GM06990 (cell line): ENCODE data around the gene MARCHF2.

ENCODE experiments used
- DNase-seq: peaks from one replicate; pipeline ENCODE4 v3.0.0-alpha.2; 2011; ENCODE audit not compliant: insufficient read length; ENCODE audit errors: extremely low read depth
- H3K27me3 ChIP-seq: replicated peaks from 2 replicates; pipeline ENCODE4 v1.6.0; 2011; ENCODE audit warnings: low read length; ENCODE audit not compliant: control insufficient read depth, insufficient read depth
- H3K36me3 ChIP-seq: 2 replicates; pipeline ENCODE4 v1.5.1; 2011; ENCODE audit warnings: low read length; ENCODE audit not compliant: control insufficient read depth, insufficient read depth
- H3K4me3 ChIP-seq: replicated peaks from 2 replicates; pipeline ENCODE4 v1.5.1; 2011; ENCODE audit warnings: low read depth, mild to moderate bottlenecking, control low read depth, low read length
- CTCF ChIP-seq: IDR thresholded peaks from 2 replicates; pipeline ENCODE4 v1.5.1; 2011; ENCODE audit warnings: low read length, control low read depth, mild to moderate bottlenecking, inconsistent platforms; ENCODE audit not compliant: insufficient read depth, poor library complexity, severe bottlenecking

The MARCHF2 gene, protein sequence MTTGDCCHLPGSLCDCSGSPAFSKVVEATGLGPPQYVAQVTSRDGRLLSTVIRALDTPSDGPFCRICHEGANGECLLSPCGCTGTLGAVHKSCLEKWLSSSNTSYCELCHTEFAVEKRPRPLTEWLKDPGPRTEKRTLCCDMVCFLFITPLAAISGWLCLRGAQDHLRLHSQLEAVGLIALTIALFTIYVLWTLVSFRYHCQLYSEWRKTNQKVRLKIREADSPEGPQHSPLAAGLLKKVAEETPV

GRCh38 chr19:8412783-8413628 is at the start of gene MARCHF2:
Gene MARCHF2 (plus strand): TSS chr19:8413305. CDS start chr19:8421841, 8,536 bp downstream.
- Histone ChIP-seq H3K4me3 (peak within 1 kb of the TSS; percentile 83), H3K27me3 (no peaks in the 10 kb centered on the region), H3K36me3 (no peaks in the 10 kb centered on the region)
- DNase-seq: peak; percentile 94
- TF ChIP-seq CTCF: peak; percentile 65

GRCh38 chr19:8363803-8364771 is 49.0 kb upstream of the MARCHF2 start, which contains the start of gene ANGPTL4:
Gene ANGPTL4 (plus strand): TSS chr19:8364155. CDS start chr19:8364322, 167 bp downstream.
- Histone ChIP-seq H3K4me3 (peak within 1 kb of the TSS; percentile 2), H3K27me3 (no peaks in the 10 kb centered on the region; the same call in 1 of the 2 replicates), H3K36me3 (no peaks in the 10 kb centered on the region)
- DNase-seq: no peak
- TF ChIP-seq CTCF: peak; percentile 11

DNA sequence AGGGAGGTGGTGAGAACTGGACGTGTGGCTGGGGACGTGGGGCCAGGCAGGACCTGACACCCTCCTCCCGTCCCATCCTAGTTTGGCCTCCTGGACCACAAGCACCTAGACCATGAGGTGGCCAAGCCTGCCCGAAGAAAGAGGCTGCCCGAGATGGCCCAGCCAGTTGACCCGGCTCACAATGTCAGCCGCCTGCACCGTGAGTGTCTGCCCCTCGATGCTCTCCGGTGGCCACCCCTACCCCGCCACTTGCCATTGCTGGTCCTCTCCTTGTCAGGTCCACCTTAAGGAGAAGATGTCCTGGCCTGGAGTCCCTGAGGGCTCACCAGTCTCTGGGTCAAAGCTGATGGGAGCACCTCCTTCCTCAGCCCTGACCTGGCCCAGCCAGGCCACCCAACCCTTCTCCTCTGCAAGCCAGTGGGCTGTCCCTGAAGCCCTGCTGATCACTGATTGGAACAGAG is 47.0 kb upstream of the MARCHF2 start:
- Histone ChIP-seq H3K4me3 (no peak overlapping the region), H3K27me3 (no peaks in the 10 kb centered on the region; the same call in 1 of the 2 replicates), H3K36me3 (no peaks in the 10 kb centered on the region)
- no peak for DNase-seq
- TF ChIP-seq CTCF: no peak

DNA sequence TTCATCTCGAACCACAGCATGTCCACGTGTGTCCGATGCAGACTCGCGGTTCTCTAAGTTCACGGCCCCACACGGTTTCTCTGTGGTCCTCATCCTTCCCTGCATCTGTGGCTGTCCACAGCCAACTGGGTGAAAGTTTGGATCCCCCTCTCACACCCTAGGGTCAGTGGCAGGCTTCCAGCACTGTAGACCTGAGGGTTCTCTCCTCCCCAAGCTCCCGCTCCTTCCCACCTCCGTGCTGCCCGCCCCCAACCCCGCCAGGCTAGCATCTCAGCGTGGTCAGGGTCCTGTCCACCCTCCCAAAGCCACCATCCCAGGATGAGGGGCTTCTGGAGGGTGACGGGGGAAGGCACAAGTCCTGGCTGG is 46.2 kb upstream of the MARCHF2 start:
- TF ChIP-seq CTCF: no peak
- no peaks in the 10 kb centered on the region; the same call in 1 of the 2 replicates for H3K27me3 ChIP-seq
- no peak for DNase-seq
- H3K36me3 ChIP-seq: no peaks in the 10 kb centered on the region
- no peak overlapping the region for H3K4me3 ChIP-seq

DNA sequence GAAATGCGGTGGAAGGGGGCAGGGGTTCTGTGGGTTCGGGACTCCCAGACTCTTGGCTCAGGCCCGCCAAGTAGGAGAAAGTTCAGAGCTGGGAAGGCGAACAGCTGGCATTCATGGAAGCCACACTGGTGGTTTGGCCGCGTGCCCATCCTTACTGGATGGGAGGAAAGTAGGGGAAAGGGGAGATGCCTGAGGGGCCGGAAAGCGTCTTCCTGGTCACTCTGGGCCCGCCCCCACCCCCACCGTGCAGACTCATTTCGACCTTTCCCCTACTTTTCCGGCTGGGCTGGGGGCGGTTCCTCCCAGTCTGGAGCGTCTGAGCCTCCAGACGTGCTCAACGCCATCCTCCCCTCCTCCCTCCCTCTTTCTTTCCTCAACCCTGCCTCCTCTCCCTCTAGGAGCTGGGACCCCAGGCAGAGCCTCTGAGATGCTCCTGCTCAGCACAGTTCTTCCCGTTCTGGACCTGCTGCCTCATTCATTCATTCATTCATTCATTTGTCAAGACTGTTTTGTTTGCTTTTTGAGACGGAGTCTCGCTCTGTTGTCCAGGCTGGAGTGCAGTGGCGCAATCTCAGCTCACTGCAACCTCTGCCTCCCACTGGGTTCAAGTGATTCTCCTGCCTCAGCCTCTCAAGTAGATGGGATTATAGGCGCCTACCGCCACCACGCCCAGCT is 45.6 kb upstream of the MARCHF2 start:
- H3K27me3 ChIP-seq: no peaks in the 10 kb centered on the region; the same call in 1 of the 2 replicates
- no peak for DNase-seq
- H3K36me3 ChIP-seq: no peaks in the 10 kb centered on the region
- H3K4me3 ChIP-seq: no peak overlapping the region
- no peak for TF ChIP-seq CTCF
